Activated CD4-positive, CD25-positive, alpha-beta regulatory T cell treated with anti-CD3 and anti-CD28 coated beads, Interleukin-2, amount 50 U/mL, for 16 hours (primary cell): ENCODE data around the gene TP73.
"Not testable (repeated sequence)": the region's sequence is repeated elsewhere in the genome, so short reads cannot be mapped to it uniquely, and the experiment has no call there.

ENCODE experiments used
- DNase-seq: peaks from one replicate; pipeline ENCODE4 v3.0.0-alpha.2; 2020; ENCODE audit warnings: low read depth, low spot score

The TP73 gene

GRCh38 chr1:3742439-3743298 lies 90.4 kb downstream of the TP73 start:
- no peak for DNase-seq

GRCh38 chr1:3743421-3743820 lies 91.1 kb downstream of the TP73 start:
- no peak for DNase-seq

GRCh38 chr1:3743826-3744225 lies 91.5 kb downstream of the TP73 start:
- no peak for DNase-seq

- no peak for DNase-seq
Measured at GRCh38 chr1:3744646-3745045, 92.3 kb downstream of the TP73 start.

GRCh38 chr1:3745071-3745470 lies 92.8 kb downstream of the TP73 start:
- no peak for DNase-seq

- DNase-seq: no peak
Measured at GRCh38 chr1:3745590-3746381, 93.5 kb downstream of the TP73 start.

- DNase-seq: no peak
Measured at GRCh38 chr1:3746389-3746829, 94.1 kb downstream of the TP73 start.

GRCh38 chr1:3746830-3747521 lies 94.7 kb downstream of the TP73 start:
- DNase-seq: peak; percentile 73

- DNase-seq: no peak
Measured at GRCh38 chr1:3747522-3747848, 95.2 kb downstream of the TP73 start.

- no peak for DNase-seq
Measured at GRCh38 chr1:3747903-3748302, 95.6 kb downstream of the TP73 start.

- DNase-seq: not testable (repeated sequence)
Measured at GRCh38 chr1:3748316-3748900, 96.1 kb downstream of the TP73 start.

- DNase-seq: no peak
Measured at GRCh38 chr1:3749512-3749911, 97.2 kb downstream of the TP73 start.

- no peak for DNase-seq
Measured at GRCh38 chr1:3750741-3751140, 98.4 kb downstream of the TP73 start.

- DNase-seq: no peak
Measured at GRCh38 chr1:3752400-3752945, 100.2 kb downstream of the TP73 start, which contains the start of gene CCDC27. CCDC27 (plus strand) TSS chr1:3752450; CDS start chr1:3752482, 32 bp downstream.

- no peak for DNase-seq
Measured at GRCh38 chr1:3753656-3754454, 101.5 kb downstream of the TP73 start.

GRCh38 chr1:3756394-3756793 lies 104.1 kb downstream of the TP73 start:
- no peak for DNase-seq

- DNase-seq: no peak
Measured at GRCh38 chr1:3759164-3759563, 106.8 kb downstream of the TP73 start.

- no peak for DNase-seq
Measured at GRCh38 chr1:3759796-3760195, 107.5 kb downstream of the TP73 start.

GRCh38 chr1:3761296-3762010 lies 109.1 kb downstream of the TP73 start:
- no peak for DNase-seq
